Measurements from ENCODE around the gene TIFAB.

DNA sequence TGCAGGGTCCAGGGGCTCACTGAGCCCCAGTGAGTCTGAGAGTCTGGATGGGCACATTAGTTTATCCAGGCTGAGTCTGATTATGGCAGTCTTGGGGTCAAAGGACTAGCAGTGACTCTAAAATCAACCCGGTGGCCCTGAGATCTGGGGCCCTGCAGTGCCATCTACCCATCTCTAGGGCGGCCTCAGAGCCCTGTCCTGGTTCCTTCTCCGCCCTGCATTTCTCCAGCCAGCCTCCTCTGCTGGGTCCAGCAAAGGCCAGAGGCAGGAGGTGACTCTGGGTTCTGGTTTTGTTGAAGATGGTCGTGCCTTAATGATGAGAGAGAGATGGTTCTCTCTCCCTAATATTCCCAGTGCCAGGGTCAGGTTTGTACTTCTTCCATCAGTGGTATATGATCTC is 20.0 kb downstream of the TIFAB start:
- no peak for TF ChIP-seq POLR2A (IDR thresholded peaks at IDR 0.05; ENCODE audit: low read depth)
- TF ChIP-seq, protein P1, sequence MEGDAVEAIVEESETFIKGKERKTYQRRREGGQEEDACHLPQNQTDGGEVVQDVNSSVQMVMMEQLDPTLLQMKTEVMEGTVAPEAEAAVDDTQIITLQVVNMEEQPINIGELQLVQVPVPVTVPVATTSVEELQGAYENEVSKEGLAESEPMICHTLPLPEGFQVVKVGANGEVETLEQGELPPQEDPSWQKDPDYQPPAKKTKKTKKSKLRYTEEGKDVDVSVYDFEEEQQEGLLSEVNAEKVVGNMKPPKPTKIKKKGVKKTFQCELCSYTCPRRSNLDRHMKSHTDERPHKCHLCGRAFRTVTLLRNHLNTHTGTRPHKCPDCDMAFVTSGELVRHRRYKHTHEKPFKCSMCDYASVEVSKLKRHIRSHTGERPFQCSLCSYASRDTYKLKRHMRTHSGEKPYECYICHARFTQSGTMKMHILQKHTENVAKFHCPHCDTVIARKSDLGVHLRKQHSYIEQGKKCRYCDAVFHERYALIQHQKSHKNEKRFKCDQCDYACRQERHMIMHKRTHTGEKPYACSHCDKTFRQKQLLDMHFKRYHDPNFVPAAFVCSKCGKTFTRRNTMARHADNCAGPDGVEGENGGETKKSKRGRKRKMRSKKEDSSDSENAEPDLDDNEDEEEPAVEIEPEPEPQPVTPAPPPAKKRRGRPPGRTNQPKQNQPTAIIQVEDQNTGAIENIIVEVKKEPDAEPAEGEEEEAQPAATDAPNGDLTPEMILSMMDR (IDR thresholded peaks at IDR 0.05), result no peak

Measured in esophagus muscularis mucosa (tissue), 3 donors.